ENCODE data around the gene CMKLR1.

Gene CMKLR1

DNA sequence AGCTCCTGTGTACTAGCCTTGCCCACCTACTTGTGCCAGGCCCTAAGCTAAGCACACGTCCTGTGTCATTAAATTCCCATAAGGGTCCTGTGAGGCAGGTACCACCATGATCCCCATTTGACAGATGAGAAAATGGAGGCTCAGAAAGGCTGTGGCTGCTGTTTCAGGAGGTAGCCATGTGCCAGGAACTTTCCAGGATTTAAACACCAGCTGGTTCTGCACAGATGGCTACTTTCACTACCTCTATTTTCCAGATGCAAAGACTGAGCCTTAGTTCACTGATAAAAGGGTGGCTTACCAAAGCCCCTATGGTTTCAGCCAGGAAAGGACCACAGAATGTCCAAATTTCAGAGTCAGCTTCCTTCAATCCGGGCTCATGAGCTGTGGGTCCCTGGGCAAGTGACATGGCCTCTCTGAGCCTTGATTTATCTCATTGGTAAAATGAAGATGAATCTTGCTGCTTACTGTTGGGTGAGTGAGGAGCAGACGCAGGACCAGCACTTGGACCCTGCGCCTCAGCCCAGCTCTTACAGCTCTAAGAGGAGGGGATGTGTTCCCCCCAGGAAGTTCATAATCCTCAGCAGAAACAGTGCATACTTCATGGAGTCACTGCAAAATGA is 23.5 kb downstream of the CMKLR1 start:
- DNase-seq (ENCODE audit: low read depth in 2 of 2) = no peak

DNA sequence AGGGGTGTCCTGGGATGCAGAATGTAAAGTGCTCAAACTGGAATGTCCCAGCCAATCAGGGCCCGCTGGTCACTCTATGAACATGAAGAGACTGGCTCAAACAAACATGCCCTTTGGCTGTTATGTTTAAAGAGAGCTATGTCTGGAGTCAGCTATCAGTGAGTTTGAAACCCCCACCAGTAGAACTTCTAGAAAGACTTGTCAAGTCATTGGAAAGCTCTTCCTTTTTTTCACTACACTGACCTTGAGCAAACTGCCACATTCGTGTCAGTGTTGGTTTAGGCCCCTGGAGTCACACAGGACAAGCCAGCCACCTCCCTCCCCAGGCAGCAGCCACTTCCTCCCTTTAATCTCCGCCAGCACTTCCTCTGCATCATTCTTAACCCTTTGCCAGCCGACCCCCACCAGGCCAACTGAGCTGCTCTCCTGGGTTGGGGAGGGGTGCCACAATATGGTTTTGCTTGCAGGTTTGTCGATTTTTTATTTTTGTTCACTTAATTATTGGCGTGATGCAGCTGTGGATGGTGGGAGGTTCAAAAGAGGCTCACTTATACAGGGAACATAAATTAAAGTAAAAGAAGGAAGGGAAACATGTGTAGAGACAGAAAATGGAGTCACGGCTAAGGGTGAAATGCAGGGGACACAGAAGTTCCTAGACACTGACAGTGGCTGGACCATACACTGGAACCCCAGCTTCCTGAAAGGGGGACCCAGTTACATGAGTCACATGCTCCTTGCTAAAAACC is 25.3 kb downstream of the CMKLR1 start:
- no peak for DNase-seq (ENCODE audit: low read depth in 2 of 2)

DNA sequence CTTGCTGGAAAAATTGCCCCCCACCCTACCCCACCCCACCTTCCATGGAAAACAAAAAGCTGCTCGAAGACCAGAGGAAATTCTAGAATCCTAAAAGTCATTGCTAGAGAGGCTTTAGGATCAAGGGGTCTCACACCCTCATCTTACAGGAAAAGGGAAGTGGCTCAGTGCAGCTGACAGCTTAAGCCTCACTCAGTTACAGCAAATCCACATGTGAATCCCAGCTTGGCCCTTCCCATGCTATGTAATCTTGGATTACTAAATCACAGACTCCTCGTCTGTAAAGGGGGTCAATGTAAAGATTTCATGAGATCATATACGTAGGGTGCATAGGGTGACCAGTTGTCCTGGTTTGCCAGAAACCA is 25.9 kb downstream of the CMKLR1 start:
- DNase-seq (ENCODE audit: low read depth in 2 of 2) = no peak

DNA sequence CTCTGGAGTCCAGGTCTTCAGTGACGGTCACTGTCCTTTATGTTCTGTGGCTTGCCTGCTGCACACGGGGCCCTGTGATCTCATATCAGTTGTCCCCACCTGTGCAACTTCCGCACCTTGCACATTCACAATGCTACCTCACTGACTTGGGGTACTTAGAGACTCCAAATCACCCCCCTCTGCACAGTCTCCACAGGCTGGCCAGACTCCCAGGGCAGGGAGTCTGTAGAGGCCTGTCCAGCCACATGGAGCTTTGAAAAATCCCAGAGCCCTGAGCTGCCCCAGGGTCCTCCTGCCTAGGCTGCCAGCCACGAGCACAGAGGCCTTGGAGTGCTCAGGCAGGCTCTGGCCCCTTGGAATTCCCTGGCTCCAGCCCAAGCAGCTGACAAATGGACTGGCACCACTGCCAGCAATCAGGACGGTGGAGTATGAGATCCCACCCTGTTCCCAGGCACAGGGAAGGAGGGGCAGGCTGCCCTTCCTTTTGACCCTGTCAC is 26.4 kb downstream of the CMKLR1 start:
- no peak for DNase-seq (ENCODE audit: low read depth in 2 of 2)

DNA sequence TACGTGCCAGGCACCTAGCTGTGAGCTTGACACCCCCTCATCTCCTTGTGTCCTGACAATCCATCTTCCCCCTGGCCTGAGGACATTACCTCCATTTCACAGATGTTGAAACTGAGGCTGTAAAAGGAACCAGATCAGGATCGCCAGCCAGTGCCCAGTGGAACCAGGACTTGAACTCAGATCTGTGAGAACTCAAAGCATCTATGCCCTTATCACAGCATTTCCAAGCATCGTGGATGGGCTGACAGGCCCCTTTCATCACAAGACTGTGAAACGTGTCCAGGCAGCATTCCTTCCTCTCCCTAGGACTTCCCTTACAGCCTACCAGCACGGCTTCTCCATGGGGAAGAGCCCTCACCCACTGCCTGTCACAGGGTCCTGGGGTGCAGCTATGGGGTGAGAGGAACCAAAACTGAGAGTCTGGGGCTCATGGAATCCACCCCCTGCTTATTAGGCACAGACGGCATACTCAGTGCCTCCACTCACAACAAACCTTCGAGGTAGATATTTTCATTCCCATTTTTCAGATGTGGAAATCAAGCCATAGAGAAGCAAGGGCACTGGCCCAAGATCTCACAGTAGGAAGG is 26.9 kb downstream of the CMKLR1 start:
- no peak for DNase-seq (ENCODE audit: low read depth in 2 of 2)

DNA sequence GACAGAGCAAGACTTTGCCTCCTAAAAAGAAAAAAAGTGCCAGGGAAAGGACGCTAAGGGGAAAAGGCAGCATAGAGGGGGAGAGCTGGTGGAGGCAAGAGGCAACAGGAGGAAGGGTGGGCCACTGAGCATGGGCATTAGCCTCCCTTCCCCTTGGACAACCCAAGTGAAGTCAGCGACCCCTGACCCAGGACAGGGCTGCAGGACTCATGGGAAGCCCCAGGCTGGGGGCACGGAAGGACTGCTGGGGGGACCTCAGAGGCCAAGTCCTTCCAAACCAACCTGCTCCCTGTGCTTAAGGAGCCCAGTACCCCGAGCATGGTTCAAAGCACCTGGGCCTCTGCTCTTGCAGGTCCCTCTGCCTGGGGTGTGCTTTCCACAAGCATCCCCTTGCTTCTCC is 27.5 kb downstream of the CMKLR1 start:
- no peak for DNase-seq (ENCODE audit: low read depth in 2 of 2)

DNA sequence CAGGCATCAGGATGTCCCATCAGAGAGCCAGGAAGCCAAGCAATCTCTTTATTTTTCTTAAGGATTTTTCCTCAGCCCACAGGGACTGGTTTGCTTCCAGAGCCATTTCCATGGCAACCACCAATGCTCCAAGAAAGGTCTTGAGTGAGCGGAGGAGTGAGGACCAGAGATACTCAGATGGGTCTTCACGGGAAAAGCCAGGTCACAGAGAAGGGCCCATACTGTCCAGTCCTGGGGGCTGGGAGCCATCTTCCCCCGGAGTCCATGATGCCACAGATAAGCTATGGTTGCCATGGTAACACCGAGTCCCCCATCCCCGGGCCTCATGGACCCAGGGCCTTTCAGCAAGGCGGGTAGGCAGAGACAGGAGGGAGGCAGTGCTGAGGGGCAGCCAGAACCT is 28.6 kb downstream of the CMKLR1 start:
- DNase-seq (ENCODE audit: low read depth in 2 of 2) = no peak

DNA sequence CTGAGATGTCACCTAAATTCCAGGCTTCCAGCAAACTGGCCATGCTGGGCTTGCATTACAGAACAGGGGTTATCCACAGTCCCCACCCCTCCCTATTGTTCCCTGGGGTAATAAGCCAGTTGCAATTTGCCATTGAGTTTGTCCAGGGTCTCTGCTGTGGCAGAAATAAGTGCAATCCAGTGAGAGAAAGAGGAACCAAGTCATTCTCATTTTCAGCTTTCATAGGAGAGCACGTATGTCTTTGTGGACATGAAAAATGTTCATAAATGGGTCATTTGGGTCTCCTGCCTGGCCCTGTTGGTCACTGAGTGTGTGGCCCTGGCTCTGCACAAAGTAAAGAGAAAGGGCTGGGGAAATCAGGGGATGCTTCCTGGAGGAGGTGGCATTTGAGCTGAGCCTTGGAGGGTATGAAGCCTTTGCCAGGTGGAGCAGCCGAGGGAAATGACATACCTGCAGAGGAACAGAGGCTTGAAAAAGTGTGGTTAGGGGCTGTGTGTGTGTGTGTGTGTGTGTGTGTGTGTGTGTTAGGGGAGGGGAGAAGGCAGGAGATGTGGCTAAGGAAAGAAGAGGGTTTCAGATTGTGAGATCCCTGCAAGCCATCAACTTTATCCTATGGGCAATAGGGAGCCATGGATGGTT is 29.3 kb downstream of the CMKLR1 start:
- DNase-seq (ENCODE audit: low read depth in 2 of 2) = no peak

DNA sequence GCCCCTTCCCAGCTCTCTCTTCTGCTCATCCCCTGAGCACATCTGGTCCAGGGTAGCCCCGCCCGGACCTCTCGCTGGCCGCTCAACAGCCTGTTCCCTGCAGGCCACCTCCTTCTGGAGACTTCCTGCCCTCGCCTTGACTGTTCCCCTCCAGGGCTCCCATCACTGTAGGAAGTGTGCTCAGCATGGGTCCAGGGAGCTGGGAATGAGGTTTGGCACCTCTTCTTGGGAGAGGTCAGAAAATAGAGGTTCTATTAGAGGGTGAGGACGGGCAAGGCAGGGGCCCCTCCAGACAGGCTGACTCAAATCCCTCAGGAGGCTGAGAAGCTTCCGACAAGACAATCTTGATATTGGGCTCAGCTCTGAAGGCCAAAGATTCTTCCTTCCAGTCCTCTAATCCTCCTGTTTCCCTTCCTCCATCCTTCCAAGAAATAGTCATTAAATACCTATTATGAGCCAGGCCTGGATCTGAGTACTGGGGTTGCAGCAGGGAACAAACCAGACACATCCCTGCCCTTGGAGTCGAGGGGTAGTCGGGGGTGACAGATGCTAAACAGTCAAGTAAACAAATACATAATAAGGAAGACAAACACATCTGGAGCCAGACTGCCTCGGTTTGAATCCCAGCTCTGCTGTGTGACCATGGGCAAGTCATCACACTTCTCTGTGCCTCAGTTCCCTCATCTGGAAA is 30.6 kb downstream of the CMKLR1 start:
- DNase-seq (ENCODE audit: low read depth in 2 of 2) = no peak

DNA sequence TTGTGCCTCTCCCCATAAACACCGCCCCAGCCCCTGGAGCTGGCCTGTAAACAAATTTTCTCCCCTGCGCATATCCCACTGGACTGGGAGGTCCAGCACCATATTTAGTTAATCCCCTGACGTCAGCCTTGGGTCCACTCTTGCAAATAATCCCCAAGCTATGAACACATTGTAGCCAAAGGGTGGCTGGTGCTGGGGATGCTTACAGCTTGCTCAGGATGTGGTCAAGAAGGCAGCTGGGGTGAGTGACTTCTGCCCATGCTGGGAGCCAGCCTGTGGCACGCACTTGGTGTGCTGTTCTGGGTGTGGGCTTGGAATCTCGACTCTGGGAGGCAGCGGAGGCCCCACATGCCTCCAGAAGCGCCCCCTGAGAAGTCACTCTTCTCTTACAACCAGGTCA is 32.1 kb downstream of the CMKLR1 start:
- DNase-seq (ENCODE audit: low read depth in 2 of 2) = no peak

DNA sequence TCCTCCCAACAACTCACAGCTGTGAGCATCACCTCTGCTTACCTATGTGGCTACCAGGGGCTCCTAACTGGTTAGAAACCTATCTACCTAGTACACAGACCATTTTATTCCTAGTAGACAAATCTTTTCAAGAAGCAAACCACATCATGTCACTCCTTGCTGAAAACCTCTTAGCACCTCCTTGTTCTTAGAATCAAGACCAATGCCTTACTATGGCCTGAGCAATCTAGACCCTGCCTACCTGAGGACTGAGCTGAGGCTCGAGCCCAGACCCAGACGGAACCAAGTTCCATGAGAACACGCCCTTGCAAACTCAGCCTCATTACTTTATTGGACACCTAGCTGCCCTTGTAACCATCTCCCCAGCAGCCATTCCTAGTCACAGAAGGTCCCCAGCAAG is 32.6 kb downstream of the CMKLR1 start:
- no peak for DNase-seq (ENCODE audit: low read depth in 2 of 2)

DNA sequence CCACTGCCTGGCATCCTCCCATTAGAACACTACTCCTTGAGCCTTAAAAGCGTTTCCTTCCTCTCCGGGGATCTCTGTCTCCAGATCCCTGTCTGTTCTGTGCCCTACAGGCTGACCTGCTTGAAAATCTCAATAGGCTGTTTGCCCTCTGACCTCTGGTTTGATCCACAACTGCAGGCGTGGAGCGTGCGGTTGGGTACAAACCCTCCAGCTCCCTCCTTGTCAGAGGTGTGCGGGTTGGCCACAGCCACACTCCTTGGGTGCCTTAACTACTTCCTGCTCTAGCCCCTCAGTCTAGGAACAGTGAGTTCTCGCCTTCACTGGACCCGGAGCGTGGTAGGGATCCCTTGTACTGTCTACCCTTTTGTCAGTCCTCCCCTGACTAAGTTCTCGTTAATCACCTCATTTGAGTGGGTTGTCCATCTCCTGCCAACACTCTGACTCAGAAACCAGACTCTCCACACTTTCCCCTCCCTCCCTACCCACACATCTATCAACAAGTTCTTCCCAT is 33.1 kb downstream of the CMKLR1 start:
- DNase-seq (ENCODE audit: low read depth in 2 of 2) = no peak

DNA sequence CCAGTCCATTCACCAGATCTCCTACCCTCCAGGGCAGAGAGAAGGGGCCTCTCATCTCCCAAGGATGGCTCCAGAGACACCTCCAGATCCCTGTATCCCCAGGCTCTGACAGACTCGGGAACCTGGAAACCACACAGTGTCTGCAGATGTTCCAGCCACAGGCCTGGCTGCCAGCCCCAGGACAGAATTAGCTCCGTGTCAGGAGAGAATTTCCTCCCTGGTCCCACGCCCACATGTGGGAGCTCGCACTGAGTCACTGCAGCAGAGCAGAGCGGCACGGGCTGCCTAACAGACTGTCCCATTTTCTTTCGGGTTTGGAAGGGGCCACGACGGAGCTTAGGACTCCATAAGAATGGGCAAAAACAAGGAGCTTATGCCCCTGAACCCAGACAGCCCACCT is 33.6 kb downstream of the CMKLR1 start:
- no peak for DNase-seq (ENCODE audit: low read depth in 2 of 2)

DNA sequence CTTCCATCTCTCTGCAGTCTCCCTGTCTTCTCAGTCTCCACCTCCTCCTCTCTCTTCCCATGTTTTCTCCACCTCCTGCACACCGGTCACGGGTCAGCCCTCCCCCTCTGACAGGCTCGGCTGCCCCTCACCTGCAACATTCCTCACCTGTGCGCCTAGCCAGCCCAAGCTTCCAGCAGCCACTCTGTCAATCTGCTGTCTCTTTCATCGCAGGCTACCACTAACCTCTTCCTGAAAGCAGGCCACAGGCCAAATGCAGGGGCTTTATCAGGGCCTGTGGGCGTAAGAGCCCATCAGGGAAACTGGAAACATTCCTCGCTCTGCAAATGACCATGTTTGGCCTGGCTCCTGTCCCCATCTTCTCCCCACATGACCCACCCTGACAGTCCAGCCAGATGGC is 34.5 kb downstream of the CMKLR1 start:
- no peak for DNase-seq (ENCODE audit: low read depth in 2 of 2)

DNA sequence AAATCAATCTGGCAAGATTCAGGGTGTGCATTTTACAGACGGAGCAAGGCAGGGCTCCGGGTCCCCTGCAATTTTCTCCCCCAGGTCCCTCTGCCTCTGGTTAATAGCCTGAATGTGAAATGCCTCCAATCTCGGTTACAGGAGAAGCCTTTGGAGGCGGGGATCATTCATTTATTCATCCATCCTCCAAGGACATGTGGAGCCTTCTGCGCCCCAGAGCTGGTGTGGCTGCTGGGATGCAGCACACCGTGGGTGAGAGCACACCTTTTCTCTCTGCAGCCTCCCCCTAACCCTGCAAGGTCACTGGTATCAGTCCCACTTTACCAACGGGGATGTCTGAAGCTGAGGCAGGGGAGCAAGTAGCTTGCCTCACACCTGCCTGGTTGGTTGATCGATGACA is 35.4 kb downstream of the CMKLR1 start:
- no peak for DNase-seq (ENCODE audit: low read depth in 2 of 2)

DNA sequence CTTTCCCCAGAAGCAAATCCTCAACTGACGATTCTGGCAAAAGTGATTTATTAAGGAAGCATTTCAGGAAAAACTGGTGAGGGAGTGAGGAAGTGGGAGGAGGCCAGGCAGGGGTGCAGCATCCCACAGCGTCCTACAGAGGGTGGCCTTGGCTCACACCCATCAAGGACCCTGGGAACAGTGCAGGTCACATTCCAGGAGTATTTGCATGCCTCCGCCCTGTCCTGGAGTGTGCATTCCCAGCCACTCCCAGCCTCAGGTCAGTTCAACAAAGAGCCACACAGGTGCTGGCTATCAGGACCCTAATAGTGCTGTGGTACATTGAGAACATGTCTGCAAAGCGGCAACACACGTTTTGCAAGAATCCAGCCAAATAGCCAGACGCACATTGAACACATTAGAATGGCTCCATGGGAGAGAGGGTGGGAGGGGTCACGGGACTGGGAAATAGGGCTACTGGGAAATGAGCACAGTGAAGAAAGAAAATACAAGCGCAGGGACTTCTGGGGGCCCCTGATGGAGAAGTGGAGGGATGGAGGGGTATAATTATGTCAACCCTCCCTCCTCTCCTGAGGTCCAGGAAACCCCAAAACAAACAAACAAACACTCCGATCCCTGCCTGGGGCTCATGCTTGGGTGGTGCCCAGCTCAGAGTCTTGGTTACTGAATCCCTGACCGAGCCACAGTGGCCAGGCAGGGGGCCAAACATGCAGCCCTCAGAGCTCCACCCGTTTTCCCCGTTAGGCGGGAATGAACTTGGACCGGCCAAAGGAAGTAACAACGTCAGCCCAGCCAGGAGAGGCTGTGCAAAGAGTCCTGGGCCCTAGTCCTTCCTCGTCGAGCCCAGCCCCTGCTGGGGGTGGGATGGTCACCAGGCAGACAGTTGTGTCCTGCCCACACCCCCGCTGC is 36.5 kb downstream of the CMKLR1 start:
- no peak for DNase-seq (ENCODE audit: low read depth in 2 of 2)

DNA sequence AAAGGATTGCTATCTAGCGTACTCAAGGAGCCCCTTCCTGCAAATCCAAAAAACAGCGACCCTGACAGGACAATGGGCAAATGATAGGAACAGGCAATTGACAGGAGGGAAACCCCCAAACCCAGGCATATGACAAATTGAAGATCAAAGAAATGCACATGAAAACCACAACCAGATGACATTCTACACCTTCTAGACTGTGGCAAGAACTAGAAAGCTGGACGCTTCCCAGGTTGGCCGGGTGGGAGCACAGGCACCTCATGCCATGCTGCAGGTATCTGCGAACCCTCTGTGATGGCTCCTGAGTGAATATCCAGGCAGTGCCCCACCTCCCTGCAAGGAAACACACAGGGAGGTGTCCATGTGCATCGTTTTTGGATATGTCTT is 37.1 kb downstream of the CMKLR1 start:
- DNase-seq (ENCODE audit: low read depth in 2 of 2) = no peak

DNA sequence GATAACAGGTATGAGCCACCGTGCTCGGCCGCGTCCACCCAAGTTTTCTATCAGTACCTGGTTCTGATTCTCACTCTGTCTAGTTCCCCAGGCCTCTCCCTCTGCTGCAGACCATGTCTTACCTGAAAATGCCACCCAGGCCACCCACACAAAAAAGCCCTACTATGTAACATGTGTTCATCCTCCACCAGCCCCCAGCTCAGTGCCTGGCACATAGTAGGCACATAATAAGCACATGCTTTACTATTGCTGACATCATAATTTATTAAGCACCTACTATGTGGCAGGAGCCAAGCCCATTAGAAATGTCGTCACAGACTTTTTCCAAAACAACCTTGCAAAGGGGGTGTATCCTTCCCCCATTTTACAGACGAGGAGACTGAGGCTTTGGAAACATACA is 37.8 kb downstream of the CMKLR1 start:
- DNase-seq (ENCODE audit: low read depth in 2 of 2) = no peak

DNA sequence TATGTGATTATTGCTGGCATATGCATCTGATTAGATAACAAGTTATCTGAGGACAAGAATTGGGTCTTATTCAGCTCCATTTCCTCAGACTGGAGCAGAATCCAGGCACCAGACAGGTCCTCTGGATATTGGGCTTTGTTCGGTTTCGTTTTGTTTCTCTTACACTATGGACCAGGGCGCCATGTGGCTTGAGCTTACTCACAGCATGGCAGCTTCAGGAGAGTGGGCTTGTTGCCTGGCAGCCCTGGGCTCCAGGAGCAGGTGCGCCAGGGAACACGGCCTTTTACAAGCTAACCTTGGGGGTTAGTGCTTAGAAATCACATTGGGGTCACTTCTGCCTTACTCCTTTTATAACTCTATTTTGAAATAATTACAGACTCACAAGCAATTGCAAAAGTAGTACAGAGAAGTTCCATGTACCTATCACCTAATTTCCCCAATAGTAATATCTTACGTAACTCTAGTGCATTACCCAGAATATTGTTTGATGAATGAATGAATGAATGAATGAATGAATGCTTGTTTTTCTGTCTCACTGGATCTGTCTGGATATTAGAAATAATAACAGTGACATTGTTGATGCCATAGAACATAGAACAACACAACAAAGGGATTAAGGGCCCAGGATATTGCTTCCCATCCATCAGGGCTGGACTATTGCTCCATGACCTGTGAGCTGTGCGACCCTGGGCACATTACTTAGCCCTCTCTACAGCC is 39.0 kb downstream of the CMKLR1 start:
- no peak for DNase-seq (ENCODE audit: low read depth in 2 of 2)

DNA sequence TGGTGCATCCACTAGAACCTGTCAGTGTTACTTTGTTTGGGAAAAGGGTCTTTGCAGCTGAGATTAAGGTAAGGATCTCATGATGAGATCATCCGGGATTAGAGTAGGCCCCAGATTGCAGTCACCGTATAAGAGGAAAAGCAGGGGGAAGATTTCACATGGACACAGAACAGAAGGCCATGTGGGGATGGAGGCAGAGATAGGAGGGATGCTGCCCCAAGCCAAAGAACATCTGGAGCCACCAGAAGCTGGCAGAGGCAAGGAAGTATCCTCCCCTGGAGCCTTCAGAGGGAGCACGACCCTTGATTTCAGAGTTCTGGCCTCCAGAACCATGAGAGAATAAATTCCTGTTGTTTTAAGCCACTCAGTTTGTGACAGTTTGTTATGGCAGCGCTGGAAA is 39.6 kb downstream of the CMKLR1 start:
- DNase-seq (ENCODE audit: low read depth in 2 of 2) = no peak

Data from stimulated activated CD8-positive, alpha-beta memory T cell treated with anti-CD3 and anti-CD28 coated beads, Interleukin-7, amount 100 ng/mL, for 1 hour (primary cell).